Neutrophil (primary cell): Measurements from ENCODE around the gene REX1BD.
"Not testable (repeated sequence)": the region's sequence is repeated elsewhere in the genome, so short reads cannot be mapped to it uniquely, and the experiment has no call there.

Source experiments
- H3K27ac ChIP-seq: fragments of 200-600 bp; sonication (generic); 2 replicates; pipeline ENCODE4 v1.5.1; 2016; ENCODE audit warnings: mild to moderate bottlenecking, moderate library complexity
- H3K27me3 ChIP-seq: fragments of 200-600 bp; sonication (generic); 2 replicates; pipeline ENCODE4 v1.6.0; 2016; ENCODE audit warnings: mild to moderate bottlenecking
- H3K36me3 ChIP-seq: fragments of 200-600 bp; sonication (generic); 2 replicates; pipeline ENCODE4 v1.5.1; 2017
- H3K4me1 ChIP-seq, 2 experiments: fragments of 200-600 bp in 1 of 2; sonication (generic) in 1 of 2; 1 replicate in 1 of 2; 2 replicates in 1 of 2; pipeline versions ENCODE4 v1.5.1 to v1.6.1; 2013 to 2016; ENCODE audit warnings: low read depth in 1 of 2, low read length in 1 of 2, mild to moderate bottlenecking in 1 of 2, moderate library complexity in 1 of 2; ENCODE audit not compliant: control insufficient read depth in 1 of 2, insufficient read depth in 1 of 2
- H3K4me3 ChIP-seq, 2 experiments: fragments of 200-600 bp in 1 of 2; sonication (generic) in 1 of 2; 1 replicate in 1 of 2; 2 replicates in 1 of 2; pipeline ENCODE4 v1.5.1; 2013 to 2016; ENCODE audit warnings: low read depth in 1 of 2, low read length in 1 of 2, mild to moderate bottlenecking in 1 of 2, moderate library complexity in 1 of 2
- H3K9me3 ChIP-seq: fragments of 200-600 bp; sonication (generic); 2 replicates; pipeline ENCODE4 v1.5.1; 2016
- TF ChIP-seq, protein P1 (sequence below): fragments of 200-600 bp; sonication (generic); IDR thresholded peaks from 2 replicates; pipeline ENCODE4 v1.5.1; 2016; ENCODE audit warnings: antibody characterized with exemption

REX1BD gene

DNA sequence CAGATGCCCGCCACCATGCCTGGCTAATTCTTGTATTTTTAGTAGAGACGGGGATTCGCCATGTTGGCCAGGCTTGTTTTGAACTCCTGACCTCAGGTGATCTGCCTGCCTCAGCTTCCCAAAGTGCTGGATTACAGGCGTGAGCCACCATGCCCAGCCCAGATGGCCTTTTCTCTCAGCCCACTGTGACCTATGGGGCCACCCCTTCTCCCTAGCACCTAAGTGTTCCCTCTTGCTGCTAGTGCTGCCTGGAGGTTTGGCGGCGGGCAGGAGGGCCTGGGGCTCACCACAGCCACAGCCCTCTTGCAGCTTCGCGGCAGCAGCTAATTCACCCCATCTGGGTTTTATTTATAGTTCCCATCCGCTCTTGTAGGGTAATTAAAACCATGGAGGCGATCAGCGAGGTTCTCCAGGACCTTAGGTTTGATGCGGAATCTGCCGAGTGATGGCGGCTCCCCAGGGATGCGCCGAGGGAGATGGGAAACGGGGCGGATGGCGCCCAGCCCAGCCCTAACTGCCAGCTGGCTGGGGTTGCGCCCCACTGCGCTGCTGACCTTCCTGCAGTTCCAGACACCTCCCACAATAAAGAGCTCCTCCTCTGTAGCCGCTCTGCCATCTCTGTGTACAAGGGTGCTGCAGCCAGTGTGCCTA, 3.3 kb downstream of the REX1BD start:
- H3K4me3 ChIP-seq = no peak overlapping the region
- no peak overlapping the region for H3K27ac ChIP-seq
- H3K4me1 ChIP-seq = peaks cover 34 to 38% of the 10 kb centered on the region in 2 experiments
- TF ChIP-seq, protein P1, sequence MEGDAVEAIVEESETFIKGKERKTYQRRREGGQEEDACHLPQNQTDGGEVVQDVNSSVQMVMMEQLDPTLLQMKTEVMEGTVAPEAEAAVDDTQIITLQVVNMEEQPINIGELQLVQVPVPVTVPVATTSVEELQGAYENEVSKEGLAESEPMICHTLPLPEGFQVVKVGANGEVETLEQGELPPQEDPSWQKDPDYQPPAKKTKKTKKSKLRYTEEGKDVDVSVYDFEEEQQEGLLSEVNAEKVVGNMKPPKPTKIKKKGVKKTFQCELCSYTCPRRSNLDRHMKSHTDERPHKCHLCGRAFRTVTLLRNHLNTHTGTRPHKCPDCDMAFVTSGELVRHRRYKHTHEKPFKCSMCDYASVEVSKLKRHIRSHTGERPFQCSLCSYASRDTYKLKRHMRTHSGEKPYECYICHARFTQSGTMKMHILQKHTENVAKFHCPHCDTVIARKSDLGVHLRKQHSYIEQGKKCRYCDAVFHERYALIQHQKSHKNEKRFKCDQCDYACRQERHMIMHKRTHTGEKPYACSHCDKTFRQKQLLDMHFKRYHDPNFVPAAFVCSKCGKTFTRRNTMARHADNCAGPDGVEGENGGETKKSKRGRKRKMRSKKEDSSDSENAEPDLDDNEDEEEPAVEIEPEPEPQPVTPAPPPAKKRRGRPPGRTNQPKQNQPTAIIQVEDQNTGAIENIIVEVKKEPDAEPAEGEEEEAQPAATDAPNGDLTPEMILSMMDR = no peak
- no peaks in the 10 kb centered on the region for H3K9me3 ChIP-seq
- H3K36me3 ChIP-seq = no peaks in the 10 kb centered on the region
- peaks cover 42% of the 10 kb centered on the region for H3K27me3 ChIP-seq

DNA sequence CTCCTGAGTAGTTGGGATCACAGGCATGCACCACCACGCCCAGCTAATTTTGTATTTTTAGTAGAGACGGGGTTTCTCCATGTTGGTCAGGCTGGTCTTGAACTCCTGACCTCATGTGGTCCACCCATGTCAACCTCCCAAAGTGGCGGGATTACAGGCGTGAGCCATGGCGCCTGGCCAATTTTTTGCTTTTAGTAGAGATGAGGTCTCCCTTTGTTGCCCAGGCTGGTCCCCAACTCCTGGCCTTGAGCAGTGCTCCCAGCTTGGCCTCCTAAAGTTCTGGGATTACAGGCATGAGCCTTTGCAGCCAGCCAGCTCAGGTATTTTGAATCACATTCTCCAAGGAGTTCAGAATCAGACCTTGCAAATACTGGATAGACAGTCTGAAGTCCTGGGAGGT, 4.1 kb downstream of the REX1BD start:
- H3K27ac ChIP-seq, H3K9me3 ChIP-seq, H3K4me3 ChIP-seq, H3K36me3 ChIP-seq: not testable (repeated sequence)
- H3K27me3 ChIP-seq = peaks cover 49% of the 10 kb centered on the region
- H3K4me1 ChIP-seq = peaks cover 37 to 40% of the 10 kb centered on the region in 2 experiments

DNA sequence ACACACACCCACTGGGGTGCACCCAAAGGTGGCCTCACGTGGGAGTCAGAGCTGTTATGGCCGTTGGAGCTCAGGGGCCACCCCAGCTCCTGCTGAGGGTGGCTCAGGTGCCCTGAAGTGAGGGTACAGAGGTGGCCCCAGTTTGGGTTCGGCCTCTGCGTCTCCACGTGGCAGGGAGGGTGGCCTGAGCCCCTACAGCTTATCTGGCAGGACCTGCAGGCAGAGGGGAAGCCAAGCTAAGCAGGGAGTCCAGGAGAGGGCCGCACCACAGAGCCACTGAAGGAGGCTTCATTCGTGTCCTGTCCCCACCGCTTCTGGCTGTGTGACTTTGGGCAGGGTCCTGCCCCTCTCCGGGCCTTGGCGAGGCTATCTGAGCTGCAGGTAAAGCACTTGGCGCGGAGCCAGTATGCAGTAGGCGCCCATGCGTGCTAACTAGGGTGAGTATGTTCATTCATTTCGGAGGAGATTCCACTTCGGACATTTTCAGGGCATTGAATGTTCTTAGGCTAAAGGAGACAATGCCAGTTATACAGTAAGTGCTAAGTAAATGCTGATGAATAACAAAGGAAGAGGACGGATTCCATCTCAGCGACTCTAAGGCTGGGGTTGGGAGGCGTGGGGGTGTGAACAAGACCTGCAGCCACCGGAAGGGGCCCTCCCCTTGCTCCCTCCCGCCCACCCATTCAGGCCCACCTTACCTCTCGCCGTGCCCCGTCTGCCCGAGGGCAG, 4.9 kb downstream of the REX1BD start:
- peaks cover 57% of the 10 kb centered on the region for H3K27me3 ChIP-seq
- H3K4me3 ChIP-seq = no peak overlapping the region
- H3K4me1 ChIP-seq = peaks cover 29 to 32% of the 10 kb centered on the region in 2 experiments
- no peaks in the 10 kb centered on the region for H3K36me3 ChIP-seq
- TF ChIP-seq, protein P1 = no peak
- peak overlapping the region; percentile 57 for H3K27ac ChIP-seq
- no peaks in the 10 kb centered on the region for H3K9me3 ChIP-seq

DNA sequence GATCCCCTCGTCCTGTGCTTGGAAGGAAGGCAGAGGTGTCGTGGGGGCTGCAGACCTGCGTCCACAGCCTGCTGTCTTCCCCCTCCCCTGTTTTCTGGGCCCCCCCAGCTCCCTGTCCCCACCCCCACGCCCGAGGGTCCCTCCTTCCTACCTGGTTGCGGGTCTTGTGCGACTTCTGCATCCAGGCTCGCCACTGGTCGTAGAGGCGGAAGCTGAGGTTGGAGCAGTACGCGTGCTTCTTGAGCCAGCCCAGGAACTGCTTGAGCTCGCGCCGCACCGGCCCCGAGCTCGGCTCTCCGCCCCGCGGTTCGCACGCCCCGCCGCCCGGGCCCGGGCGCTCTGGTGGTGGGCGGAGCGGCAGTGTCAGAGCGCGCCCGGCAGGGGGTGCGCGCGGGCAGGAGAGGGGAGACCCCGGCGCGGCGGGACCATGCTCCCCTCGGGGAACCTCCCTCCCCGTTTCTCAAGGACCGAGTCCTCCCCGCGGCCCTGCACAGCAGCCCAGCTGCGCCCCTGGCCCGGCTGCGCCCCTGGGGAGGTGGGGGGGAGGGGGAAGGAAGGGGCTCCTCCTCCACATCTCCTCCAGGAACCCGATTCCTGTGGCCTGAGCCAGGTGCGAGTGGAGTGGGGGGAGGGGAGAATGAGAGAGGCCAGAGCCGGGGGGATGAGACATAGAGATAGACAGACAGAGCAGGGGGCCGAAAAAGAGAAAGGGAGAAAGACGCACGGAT, 5.7 kb downstream of the REX1BD start:
- TF ChIP-seq, protein P1 = peak; percentile 82
- H3K27me3 ChIP-seq = peaks cover 64% of the 10 kb centered on the region
- peaks cover 27 to 29% of the 10 kb centered on the region in 2 experiments for H3K4me1 ChIP-seq
- peak overlapping the region; percentile 23 to 54 for H3K4me3 ChIP-seq
- peak overlapping the region; percentile 57 for H3K27ac ChIP-seq
- H3K36me3 ChIP-seq = no peaks in the 10 kb centered on the region
- H3K9me3 ChIP-seq = no peaks in the 10 kb centered on the region

DNA sequence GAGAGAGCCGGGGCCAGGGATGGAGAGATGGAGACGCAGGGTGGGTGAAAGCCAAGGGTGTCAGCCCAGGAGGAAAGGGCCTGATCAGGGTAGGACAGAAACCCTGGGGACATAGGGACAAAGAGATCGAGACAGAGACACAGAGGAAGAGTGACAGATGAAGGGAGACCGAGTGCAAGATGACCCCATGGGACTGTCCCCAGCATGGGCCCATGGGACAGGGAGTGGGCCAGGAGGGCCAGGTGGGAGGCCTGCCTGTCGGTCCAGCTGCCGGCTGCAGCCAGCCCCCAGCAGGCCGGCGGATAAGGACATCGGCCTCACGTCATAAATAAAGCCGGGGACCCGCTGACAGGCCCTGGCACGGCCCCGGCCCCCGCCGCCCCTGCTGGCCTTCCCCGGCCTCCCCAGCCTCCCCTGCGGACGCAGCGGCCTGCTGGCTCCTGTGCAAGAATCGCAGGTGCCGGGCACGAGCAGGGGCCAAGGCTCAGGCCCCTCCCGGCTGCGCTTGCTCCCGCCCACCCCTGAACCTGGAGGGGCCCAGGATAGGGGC, 6.3 kb downstream of the REX1BD start:
- no peak overlapping the region for H3K27ac ChIP-seq
- H3K36me3 ChIP-seq = no peaks in the 10 kb centered on the region
- peaks cover 71% of the 10 kb centered on the region for H3K27me3 ChIP-seq
- peaks cover 20 to 23% of the 10 kb centered on the region in 2 experiments for H3K4me1 ChIP-seq
- H3K9me3 ChIP-seq = no peaks in the 10 kb centered on the region
- TF ChIP-seq, protein P1 = no peak
- peak overlapping the region; percentile 23 to 54 for H3K4me3 ChIP-seq
